ENCODE data around the gene ELF4.

Gene ELF4

DNA sequence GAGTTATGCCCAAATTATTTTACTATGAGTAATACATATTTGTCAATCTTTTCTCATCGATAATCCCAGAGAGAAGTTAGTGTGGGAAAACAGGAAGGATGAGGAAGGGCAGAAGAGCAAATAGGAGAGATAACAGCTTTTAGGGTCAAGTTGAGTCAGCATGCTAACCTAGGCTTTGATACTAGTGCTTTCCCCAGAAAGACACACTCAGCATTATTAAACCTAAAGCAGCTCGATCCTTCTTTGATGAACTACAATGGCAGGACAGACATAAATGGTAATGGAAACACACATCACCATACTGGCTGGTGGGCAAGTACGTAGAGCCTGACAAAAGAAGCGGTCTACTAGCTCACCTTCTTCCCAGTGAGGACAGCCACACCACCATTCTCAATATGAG is 34.8 kb upstream of the ELF4 start:
- TF ChIP-seq, protein P1, sequence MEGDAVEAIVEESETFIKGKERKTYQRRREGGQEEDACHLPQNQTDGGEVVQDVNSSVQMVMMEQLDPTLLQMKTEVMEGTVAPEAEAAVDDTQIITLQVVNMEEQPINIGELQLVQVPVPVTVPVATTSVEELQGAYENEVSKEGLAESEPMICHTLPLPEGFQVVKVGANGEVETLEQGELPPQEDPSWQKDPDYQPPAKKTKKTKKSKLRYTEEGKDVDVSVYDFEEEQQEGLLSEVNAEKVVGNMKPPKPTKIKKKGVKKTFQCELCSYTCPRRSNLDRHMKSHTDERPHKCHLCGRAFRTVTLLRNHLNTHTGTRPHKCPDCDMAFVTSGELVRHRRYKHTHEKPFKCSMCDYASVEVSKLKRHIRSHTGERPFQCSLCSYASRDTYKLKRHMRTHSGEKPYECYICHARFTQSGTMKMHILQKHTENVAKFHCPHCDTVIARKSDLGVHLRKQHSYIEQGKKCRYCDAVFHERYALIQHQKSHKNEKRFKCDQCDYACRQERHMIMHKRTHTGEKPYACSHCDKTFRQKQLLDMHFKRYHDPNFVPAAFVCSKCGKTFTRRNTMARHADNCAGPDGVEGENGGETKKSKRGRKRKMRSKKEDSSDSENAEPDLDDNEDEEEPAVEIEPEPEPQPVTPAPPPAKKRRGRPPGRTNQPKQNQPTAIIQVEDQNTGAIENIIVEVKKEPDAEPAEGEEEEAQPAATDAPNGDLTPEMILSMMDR (IDR thresholded peaks at IDR 0.05; ENCODE audit: low read depth, low read length): no peak
- no peak for TF ChIP-seq MYC (IDR thresholded peaks at IDR 0.05; ENCODE audit: low read depth, low read length)
- no peak for DNase-seq (ENCODE audit: low read depth)
- H3K4me3 ChIP-seq (ENCODE audit: low read depth, low read length): no peak overlapping the region

DNA sequence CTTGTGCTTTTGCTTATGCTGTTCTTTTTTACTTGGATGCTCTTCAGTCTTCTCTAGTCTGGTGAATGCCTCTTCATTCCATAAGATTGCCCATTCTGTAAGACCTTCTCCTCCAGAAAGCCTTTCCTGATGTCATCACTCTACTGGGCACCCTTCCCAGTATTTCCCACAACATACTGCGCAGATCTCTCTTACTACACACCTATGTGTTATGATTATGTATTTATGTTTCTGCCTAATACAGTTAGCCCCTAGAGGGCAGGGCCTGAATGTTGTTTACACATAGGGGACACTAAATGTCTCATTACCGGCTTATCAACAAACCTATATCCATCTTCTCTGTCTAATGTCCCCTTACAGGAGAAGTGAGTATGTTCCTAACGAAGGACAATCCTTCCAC is 34.2 kb upstream of the ELF4 start:
- TF ChIP-seq POLR2A (IDR thresholded peaks at IDR 0.05; ENCODE audit: extremely low read depth, insufficient read length) (no peak), MYC (IDR thresholded peaks at IDR 0.05; ENCODE audit: low read depth, low read length) (no peak)
- TF ChIP-seq, protein P1 (IDR thresholded peaks at IDR 0.05; ENCODE audit: low read depth, low read length): no peak
- TF ChIP-seq, protein P2, sequence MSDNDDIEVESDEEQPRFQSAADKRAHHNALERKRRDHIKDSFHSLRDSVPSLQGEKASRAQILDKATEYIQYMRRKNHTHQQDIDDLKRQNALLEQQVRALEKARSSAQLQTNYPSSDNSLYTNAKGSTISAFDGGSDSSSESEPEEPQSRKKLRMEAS (IDR thresholded peaks at IDR 0.05; ENCODE audit: low read depth, low read length): no peak
- DNase-seq (ENCODE audit: low read depth): no peak
- H3K4me3 ChIP-seq (ENCODE audit: low read depth, low read length): no peak overlapping the region

DNA sequence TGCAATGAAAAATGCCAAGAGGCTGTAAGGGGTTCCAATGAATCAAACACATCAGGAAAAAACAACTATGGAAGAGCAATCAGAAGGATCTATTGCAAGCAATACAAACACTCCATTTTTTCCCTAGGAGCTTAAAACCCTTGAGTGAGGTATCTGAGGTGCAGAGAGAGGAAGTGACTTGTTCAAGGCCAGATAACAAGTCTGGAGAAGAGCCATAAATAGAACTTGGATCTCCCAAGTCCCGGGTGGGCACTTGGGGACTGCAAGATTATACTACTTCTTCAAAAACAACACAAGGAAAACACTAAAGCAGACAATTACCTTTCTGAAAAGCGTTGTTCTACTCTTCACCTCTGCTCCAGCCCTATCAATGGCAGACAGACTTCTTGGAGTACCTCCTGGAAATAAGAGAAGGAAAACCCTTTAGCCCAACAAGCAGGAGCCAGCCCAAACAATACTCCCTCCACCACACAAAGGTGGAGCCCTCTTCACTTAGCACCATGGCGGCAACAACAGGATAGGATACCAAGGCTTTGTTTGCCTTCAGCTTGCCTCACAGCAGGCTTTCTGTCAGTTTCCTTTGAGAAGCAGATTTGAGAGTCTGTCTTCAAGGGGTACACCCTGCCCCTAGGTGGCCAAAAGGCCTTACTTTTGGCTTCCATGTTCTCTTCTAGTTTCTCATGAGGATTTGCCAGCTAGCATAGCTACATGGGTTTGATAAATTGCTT is 29.3 kb upstream of the ELF4 start:
- no peak for DNase-seq (ENCODE audit: low read depth)
- no peak overlapping the region for H3K4me3 ChIP-seq (ENCODE audit: low read depth, low read length)
- TF ChIP-seq POLR2A (IDR thresholded peaks at IDR 0.05; ENCODE audit: extremely low read depth, insufficient read length) (no peak), MYC (IDR thresholded peaks at IDR 0.05; ENCODE audit: low read depth, low read length) (no peak)
- TF ChIP-seq, protein P2 (IDR thresholded peaks at IDR 0.05; ENCODE audit: low read depth, low read length): no peak
- TF ChIP-seq, protein P1 (IDR thresholded peaks at IDR 0.05; ENCODE audit: low read depth, low read length): no peak

DNA sequence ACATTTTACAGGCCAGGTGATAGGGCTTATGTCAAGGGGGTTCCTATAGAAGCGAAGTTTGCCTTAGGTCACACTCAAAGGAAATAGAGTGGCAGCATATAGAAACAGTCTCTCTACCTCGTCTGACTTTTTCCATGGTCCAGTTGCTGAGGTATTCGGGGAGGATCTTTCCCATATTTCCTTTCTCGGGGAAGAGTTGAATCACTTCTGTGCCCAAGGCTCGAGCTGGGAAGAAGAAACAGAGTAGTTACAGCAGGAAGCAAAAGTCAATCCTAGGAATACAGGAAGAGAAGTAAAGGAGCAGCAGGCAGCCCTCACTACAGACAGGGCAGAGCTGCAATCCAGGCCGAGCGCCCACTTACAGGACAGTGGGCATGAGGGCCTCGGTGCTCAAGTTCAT is 26.7 kb upstream of the ELF4 start:
- no peak for DNase-seq (ENCODE audit: low read depth)
- no peak overlapping the region for H3K4me3 ChIP-seq (ENCODE audit: low read depth, low read length)
- TF ChIP-seq MYC (IDR thresholded peaks at IDR 0.05; ENCODE audit: low read depth, low read length): no peak
- TF ChIP-seq POLR2A (IDR thresholded peaks at IDR 0.05; ENCODE audit: extremely low read depth, insufficient read length): no peak
- TF ChIP-seq, protein P1 (IDR thresholded peaks at IDR 0.05; ENCODE audit: low read depth, low read length): no peak
- TF ChIP-seq, protein P2 (IDR thresholded peaks at IDR 0.05; ENCODE audit: low read depth, low read length): no peak

DNA sequence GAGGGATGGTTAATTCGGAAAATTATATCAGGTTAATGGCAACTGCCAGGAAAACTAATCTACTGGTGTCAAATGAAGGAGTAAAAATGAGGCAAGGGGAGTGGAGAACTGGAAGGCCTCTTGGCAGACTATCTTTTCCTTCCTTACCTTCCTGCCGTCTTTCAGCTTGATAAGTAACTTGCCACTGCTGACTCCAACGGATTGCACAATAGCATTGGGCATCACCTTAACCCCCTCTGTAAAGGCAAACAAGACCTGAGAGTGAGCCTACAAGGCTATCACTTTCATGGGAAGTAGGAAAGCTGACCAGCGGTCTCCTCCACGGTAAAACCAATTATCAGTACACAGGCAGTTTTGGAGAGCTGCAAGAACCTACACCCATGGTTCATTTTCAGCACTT is 26.2 kb upstream of the ELF4 start:
- TF ChIP-seq MYC (IDR thresholded peaks at IDR 0.05; ENCODE audit: low read depth, low read length): no peak
- TF ChIP-seq, protein P1 (IDR thresholded peaks at IDR 0.05; ENCODE audit: low read depth, low read length): no peak
- TF ChIP-seq, protein P2 (IDR thresholded peaks at IDR 0.05; ENCODE audit: low read depth, low read length): no peak
- no peak for TF ChIP-seq POLR2A (IDR thresholded peaks at IDR 0.05; ENCODE audit: extremely low read depth, insufficient read length)
- no peak overlapping the region for H3K4me3 ChIP-seq (ENCODE audit: low read depth, low read length)
- no peak for DNase-seq (ENCODE audit: low read depth)

DNA sequence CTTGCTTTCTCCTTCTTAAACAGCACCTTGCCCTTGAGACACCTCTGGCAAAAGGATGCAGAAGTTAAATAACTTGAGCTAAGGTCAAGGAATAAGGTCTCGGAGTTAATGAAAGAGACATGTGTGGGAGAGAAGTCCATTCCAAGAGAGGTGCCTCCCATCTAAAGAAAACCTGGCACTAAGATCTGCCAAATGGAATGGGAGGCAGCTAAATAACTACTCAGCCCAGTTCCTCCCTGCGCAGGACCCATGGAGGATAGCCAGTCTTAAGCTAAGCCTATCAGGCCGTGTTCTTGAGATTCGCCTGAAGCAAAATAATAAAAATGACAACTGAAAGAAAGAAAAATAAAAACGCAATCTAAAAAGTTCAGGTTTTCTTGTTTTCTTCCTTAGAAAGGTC is 20.7 kb upstream of the ELF4 start:
- no peak for DNase-seq (ENCODE audit: low read depth)
- TF ChIP-seq MYC (IDR thresholded peaks at IDR 0.05; ENCODE audit: low read depth, low read length): no peak
- TF ChIP-seq, protein P1 (IDR thresholded peaks at IDR 0.05; ENCODE audit: low read depth, low read length): no peak
- H3K4me3 ChIP-seq (ENCODE audit: low read depth, low read length): no peak overlapping the region

All from NB4 (cell line).